ENCODE results near the gene NRP2. TPM values are rescaled to one million over a fixed set of nuclear protein-coding genes. Genes with fewer than 3 reads are reported as not detected.

Gene NRP2
- total RNA-seq, 1 experiment from 2014 or later = 1.2 TPM

DNA sequence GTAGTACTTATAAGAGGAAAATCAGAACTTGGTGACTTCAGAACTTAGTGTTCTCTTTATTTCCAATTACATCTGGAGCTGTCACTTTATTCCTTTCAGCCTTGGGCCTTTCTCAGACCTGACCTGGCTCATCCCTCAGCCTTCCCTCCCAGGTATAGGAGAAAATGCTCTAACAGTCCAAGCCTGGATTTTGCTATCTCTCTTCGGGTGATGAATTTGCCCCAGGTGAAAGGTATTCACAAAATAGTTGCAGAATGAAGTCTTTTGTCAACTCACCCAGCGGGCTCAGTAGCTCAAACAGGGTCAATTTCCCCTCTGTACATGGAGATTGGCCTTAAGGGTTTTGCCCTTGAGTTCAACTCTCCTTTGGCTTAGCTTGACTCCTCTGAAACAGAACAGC is 12.0 kb downstream of the NRP2 start (continued):
- TF ChIP-seq, protein P1, sequence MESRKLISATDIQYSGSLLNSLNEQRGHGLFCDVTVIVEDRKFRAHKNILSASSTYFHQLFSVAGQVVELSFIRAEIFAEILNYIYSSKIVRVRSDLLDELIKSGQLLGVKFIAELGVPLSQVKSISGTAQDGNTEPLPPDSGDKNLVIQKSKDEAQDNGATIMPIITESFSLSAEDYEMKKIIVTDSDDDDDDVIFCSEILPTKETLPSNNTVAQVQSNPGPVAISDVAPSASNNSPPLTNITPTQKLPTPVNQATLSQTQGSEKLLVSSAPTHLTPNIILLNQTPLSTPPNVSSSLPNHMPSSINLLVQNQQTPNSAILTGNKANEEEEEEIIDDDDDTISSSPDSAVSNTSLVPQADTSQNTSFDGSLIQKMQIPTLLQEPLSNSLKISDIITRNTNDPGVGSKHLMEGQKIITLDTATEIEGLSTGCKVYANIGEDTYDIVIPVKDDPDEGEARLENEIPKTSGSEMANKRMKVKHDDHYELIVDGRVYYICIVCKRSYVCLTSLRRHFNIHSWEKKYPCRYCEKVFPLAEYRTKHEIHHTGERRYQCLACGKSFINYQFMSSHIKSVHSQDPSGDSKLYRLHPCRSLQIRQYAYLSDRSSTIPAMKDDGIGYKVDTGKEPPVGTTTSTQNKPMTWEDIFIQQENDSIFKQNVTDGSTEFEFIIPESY (IDR thresholded peaks at IDR 0.05; ENCODE audit: extremely low read depth, insufficient replicate concordance, low read length) = no peak
- no peak for TF ChIP-seq POLR2AphosphoS5 (IDR thresholded peaks at IDR 0.05; ENCODE audit: low read depth, low read length)
- TF ChIP-seq, protein P2, sequence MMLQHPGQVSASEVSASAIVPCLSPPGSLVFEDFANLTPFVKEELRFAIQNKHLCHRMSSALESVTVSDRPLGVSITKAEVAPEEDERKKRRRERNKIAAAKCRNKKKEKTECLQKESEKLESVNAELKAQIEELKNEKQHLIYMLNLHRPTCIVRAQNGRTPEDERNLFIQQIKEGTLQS (IDR thresholded peaks at IDR 0.05) = no peak

DNA sequence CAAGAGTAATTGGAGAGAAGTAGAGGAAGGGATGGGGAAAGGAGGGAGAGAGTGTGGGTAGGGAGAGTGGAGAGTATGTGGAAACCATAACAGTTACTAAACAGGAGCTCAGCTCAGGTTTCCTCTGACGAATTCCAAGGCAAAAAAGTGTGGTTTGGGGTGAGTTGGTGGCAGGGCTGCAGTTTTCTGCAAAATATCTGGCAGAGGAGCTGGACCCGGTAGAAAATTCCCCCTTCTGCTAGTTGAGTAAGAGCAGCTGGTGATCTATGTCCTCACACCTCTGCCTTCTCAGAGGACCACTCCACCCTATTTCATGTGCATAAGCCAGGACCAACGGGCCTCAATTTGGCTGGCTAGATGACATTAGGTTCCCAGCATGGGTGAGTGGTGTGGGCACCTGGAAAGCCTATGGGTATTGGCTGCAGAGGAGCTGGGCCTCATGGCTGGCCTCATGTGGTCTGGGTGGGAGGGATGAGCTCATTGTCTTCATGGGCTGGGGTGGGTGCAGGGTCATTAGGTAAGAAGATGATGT is 13.2 kb downstream of the NRP2 start:
- H3K36me3 ChIP-seq (ENCODE audit: control insufficient read depth in 1 of 2, insufficient read depth in 2 of 2, low read length in 2 of 2) = no peaks in the 10 kb centered on the region
- RAD21 ChIA-PET (ENCODE audit: low non-redundant PET in 1 of 2, low total read pairs in 2 of 2, uncharacterized antibody in 2 of 2, unreplicated experiment in 2 of 2) = interaction anchor here (0.6 kb wide), 2 partner anchors 68 to 1186 kb away, joined by 3 read pairs; no protein-coding TSS in a partner anchor
- H3K4me3 ChIP-seq (replicated peaks in 1 of 2; ENCODE audit: low read depth in 1 of 2, low read length in 2 of 2) = no peak overlapping the region
- no peak for TF ChIP-seq ELF1 (IDR thresholded peaks at IDR 0.05; ENCODE audit: borderline replicate concordance, low read depth)
- no peak for TF ChIP-seq SP1 (IDR thresholded peaks at IDR 0.05; ENCODE audit: low read depth)
- no peak for TF ChIP-seq EZH2 (IDR thresholded peaks at IDR 0.05)
- TF ChIP-seq JUND (IDR thresholded peaks at IDR 0.05) = no peak
- TF ChIP-seq SIN3A (IDR thresholded peaks at IDR 0.05; ENCODE audit: low read depth) = no peak
- no peak overlapping the region for H2AFZ ChIP-seq (ENCODE audit: low read depth, low read length, poor library complexity, severe bottlenecking)
- H3K4me2 ChIP-seq (ENCODE audit: low read length) = no peak overlapping the region
- DNase-seq (ENCODE audit: low read depth, low spot score) (no peak), ATAC-seq (no peak)
- H3K9me2 ChIP-seq (ENCODE audit: insufficient read depth) = no peaks in the 10 kb centered on the region
- H3K27ac ChIP-seq (ENCODE audit: low read depth, low read length) = no peak overlapping the region
- intact Hi-C loops (cut with micrococcal nuclease) = no loop called here
- no peaks in the 10 kb centered on the region for H3K79me2 ChIP-seq (ENCODE audit: insufficient read depth, low read length)
- no TSS peak for BruUV-seq (replicated peaks)
- H4K20me1 ChIP-seq (ENCODE audit: insufficient read depth) = no peaks in the 10 kb centered on the region
- POLR2A ChIA-PET = no interaction called here
- H3K27me3 ChIP-seq (ENCODE audit: insufficient read depth, low read length) = no peaks in the 10 kb centered on the region
- CTCF ChIA-PET = no interaction called here
- no peaks in the 10 kb centered on the region for H3K9me3 ChIP-seq (ENCODE audit: control insufficient read depth in 1 of 2, insufficient read depth in 1 of 2, low read depth in 1 of 2, low read length in 2 of 2)
- no peak overlapping the region for H3K9ac ChIP-seq (ENCODE audit: low read length)
- H3K4me1 ChIP-seq (ENCODE audit: control insufficient read depth in 1 of 2, insufficient read depth in 2 of 2, low read length in 2 of 2) = peaks cover 0 to 7% of the 10 kb centered on the region in 2 experiments; a peak in 3 of 4 replicates

All from HCT116 (cell line).